ENCODE data around the gene TEX51.

GRCh38 chr2:126850940-126851339 is 47.8 kb upstream of the TEX51 start:
- TF ChIP-seq, protein P1, sequence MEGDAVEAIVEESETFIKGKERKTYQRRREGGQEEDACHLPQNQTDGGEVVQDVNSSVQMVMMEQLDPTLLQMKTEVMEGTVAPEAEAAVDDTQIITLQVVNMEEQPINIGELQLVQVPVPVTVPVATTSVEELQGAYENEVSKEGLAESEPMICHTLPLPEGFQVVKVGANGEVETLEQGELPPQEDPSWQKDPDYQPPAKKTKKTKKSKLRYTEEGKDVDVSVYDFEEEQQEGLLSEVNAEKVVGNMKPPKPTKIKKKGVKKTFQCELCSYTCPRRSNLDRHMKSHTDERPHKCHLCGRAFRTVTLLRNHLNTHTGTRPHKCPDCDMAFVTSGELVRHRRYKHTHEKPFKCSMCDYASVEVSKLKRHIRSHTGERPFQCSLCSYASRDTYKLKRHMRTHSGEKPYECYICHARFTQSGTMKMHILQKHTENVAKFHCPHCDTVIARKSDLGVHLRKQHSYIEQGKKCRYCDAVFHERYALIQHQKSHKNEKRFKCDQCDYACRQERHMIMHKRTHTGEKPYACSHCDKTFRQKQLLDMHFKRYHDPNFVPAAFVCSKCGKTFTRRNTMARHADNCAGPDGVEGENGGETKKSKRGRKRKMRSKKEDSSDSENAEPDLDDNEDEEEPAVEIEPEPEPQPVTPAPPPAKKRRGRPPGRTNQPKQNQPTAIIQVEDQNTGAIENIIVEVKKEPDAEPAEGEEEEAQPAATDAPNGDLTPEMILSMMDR (IDR thresholded peaks at IDR 0.05) = no peak
- no peak for TF ChIP-seq POLR2A (IDR thresholded peaks at IDR 0.05)

Measured in heart left ventricle (tissue), 13 donors.